ENCODE results near the gene DTHD1.

DNA sequence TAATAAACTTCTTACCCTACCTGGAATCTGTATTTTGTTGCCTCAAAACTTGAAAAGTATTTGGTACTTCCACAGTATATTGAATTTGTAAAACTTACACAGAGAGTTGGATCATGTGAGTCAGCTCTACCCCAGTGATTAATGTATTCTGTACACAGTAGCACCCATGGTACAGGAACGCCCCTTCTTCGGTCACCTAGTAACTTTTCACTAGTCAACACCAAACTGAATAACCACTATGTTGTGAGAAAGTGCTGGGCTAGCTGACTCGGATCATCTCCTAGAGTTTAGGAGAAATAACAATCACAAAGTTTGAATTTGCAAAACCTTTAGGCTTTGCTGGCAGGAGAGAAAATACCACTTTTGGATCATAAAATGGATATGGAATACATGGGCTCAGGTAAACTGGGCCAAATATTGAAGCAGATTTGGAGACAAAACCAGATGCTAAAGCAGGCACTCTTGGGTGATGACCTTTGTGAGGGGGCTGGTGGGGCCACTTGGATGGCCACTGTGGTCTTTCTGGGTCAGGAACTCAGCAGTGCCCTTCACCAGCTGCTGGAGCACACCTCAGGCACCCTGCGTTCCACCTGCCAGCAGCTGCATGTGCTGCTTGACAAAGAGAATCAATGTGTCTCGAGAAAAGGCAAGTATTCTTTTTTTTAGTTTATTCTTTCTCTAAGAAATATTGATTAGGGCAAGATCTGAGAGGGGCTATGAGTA lies at the start of gene DTHD1:
- TF ChIP-seq YY1 (IDR thresholded peaks at IDR 0.05; ENCODE audit: insufficient read depth, insufficient read length) (no peak), ZNF274 (IDR thresholded peaks at IDR 0.05; ENCODE audit: low read depth, low read length) (no peak), SUZ12 (IDR thresholded peaks at IDR 0.05; ENCODE audit: extremely low read depth, insufficient read depth, insufficient read length) (no peak)

Data from NT2/D1 (cell line).